HepG2 (cell line): ENCODE data around the gene CDC42EP5. TPM values are rescaled to one million over a fixed set of nuclear protein-coding genes. Genes with fewer than 3 reads are reported as not detected.

Source experiments
- CAMTA2 ChIP-seq: sonication (generic); formaldehyde crosslinking; IDR thresholded peaks from 2 replicates; pipeline ENCODE4 v1.4.0; 2020; ENCODE audit warnings: mild to moderate bottlenecking, missing genetic modification reagents, borderline replicate concordance
- CERS6 ChIP-seq: sonication (generic); formaldehyde crosslinking; IDR thresholded peaks from 2 replicates; pipeline ENCODE4 v1.5.0; 2020; ENCODE audit warnings: missing genetic modification reagents
- E2F2 ChIP-seq: sonication (generic); formaldehyde crosslinking; IDR thresholded peaks from 2 replicates; pipeline ENCODE4 v1.4.0; 2020; ENCODE audit warnings: missing genetic modification reagents, borderline replicate concordance
- FOXP1 ChIP-seq, 2 experiments: fragments of 450-650 bp in 1 of 2; IDR thresholded peaks; 2 replicates each; pipeline ENCODE4 v1.6.1; 2017 to 2018; ENCODE audit warnings: antibody characterized with exemption in 1 of 2
- GABPA ChIP-seq, 2 experiments: IDR thresholded peaks; 2 replicates each; pipeline ENCODE4 v1.6.1; 2011 to 2016; ENCODE audit warnings: low read depth in 2 of 2, low read length in 1 of 2, missing biosample characterization in 1 of 2, missing genetic modification characterization in 1 of 2
- GABPB1 ChIP-seq: IDR thresholded peaks from 2 replicates; pipeline ENCODE4 v1.6.1; 2016; ENCODE audit warnings: mild to moderate bottlenecking, missing genetic modification reagents, moderate library complexity, missing compliant biosample characterization
- GMEB2 ChIP-seq: IDR thresholded peaks from 2 replicates; pipeline ENCODE4 v1.6.1; 2016; ENCODE audit warnings: missing biosample characterization, missing genetic modification reagents, low read depth
- HOXA3 ChIP-seq: sonication (generic); formaldehyde crosslinking; IDR thresholded peaks from 2 replicates; pipeline ENCODE4 v1.5.0; 2020; ENCODE audit warnings: missing genetic modification reagents
- MAFF ChIP-seq: IDR thresholded peaks from 2 replicates; pipeline ENCODE4 v1.6.1; 2011; ENCODE audit warnings: low read depth, low read length, improper control_type of control experiment
- MXD1 ChIP-seq: sonication (generic); formaldehyde crosslinking; IDR thresholded peaks from 2 replicates; pipeline ENCODE4 v1.4.0; 2020; ENCODE audit warnings: mild to moderate bottlenecking, missing genetic modification reagents
- PAX8 ChIP-seq: sonication (generic); formaldehyde crosslinking; IDR thresholded peaks from 2 replicates; pipeline ENCODE4 v1.8.0; 2022; ENCODE audit warnings: mild to moderate bottlenecking, missing genetic modification reagents, borderline replicate concordance
- RNF2 ChIP-seq: fragments of 450-650 bp; conservative IDR thresholded peaks from 2 replicates; pipeline ENCODE4 v1.6.1; 2016; ENCODE audit warnings: low read depth
- SOX6 ChIP-seq, 2 experiments: fragments of 450-650 bp in 1 of 2; sonication (generic) in 1 of 2; formaldehyde crosslinking in 1 of 2; IDR thresholded peaks; 2 replicates each; pipeline versions ENCODE4 v1.4.0 to v1.6.1; 2017 to 2020; ENCODE audit warnings: antibody characterized with exemption in 1 of 2, mild to moderate bottlenecking in 1 of 2, missing genetic modification reagents in 1 of 2
- TCF12 ChIP-seq, 2 experiments: fragments of 450-650 bp in 1 of 2; sonication (generic) in 1 of 2; formaldehyde crosslinking in 1 of 2; IDR thresholded peaks; 2 replicates each; pipeline versions ENCODE4 v1.6.1 to v1.8.0; 2017 to 2022; ENCODE audit warnings: antibody characterized with exemption in 1 of 2, mild to moderate bottlenecking in 1 of 2, missing genetic modification reagents in 1 of 2, moderate library complexity in 1 of 2
- ZBTB1 ChIP-seq: sonication (generic); formaldehyde crosslinking; IDR thresholded peaks from 2 replicates; pipeline ENCODE4 v1.4.0; 2020; ENCODE audit warnings: missing genetic modification reagents, borderline replicate concordance
- ZC3H13 ChIP-seq: sonication (generic); formaldehyde crosslinking; IDR thresholded peaks from 2 replicates; pipeline ENCODE4 v1.8.1; 2023; ENCODE audit warnings: mild to moderate bottlenecking, missing genetic modification reagents, moderate library complexity
- ZFY ChIP-seq: sonication (generic); formaldehyde crosslinking; IDR thresholded peaks from 2 replicates; pipeline ENCODE4 v1.4.0; 2020; ENCODE audit warnings: missing genetic modification reagents
- ZIK1 ChIP-seq: sonication (generic); formaldehyde crosslinking; IDR thresholded peaks from 2 replicates; pipeline ENCODE4 v1.5.0; 2020; ENCODE audit warnings: mild to moderate bottlenecking, low read depth, missing genetic modification reagents, borderline replicate concordance
- ZNF350 ChIP-seq: sonication (generic); formaldehyde crosslinking; IDR thresholded peaks from 2 replicates; pipeline ENCODE4 v1.4.0; 2020; ENCODE audit warnings: mild to moderate bottlenecking, low read depth, missing genetic modification reagents, borderline replicate concordance
- ZNF414 ChIP-seq: sonication (generic); formaldehyde crosslinking; IDR thresholded peaks from 2 replicates; pipeline ENCODE4 v1.5.0; 2020; ENCODE audit warnings: missing genetic modification reagents
- ZNF740 ChIP-seq: sonication (generic); formaldehyde crosslinking; IDR thresholded peaks from 2 replicates; pipeline ENCODE4 v1.4.0; 2020; ENCODE audit warnings: missing genetic modification reagents
- ZNF761 ChIP-seq: sonication (generic); formaldehyde crosslinking; conservative IDR thresholded peaks from 2 replicates; pipeline ENCODE4 v1.4.0; 2020; ENCODE audit warnings: mild to moderate bottlenecking, missing genetic modification reagents
- polyA plus RNA-seq, 8 experiments: library from polyadenylated mRNA; depleted of rRNA in 3 of 8; stranded (reverse) in 7 of 8; unstranded in 1 of 8; fragments of >200 nt; fragmentation: Illumina TruSeq in 4 of 8; extraction: Trizol in 4 of 8; gene quantifications; 2 replicates each; pipeline versions ENCODE4 v1.2.1 to v1.2.3, GENCODE V29; 2011 to 2016; ENCODE audit warnings: low read depth in 4 of 8, missing spikeins in 1 of 8, mixed read lengths in 1 of 8; ENCODE audit not compliant: insufficient read depth in 1 of 8
- total RNA-seq, 5 experiments: library from RNA; depleted of rRNA; stranded (reverse); fragments of >200 nt; fragmentation: Illumina TruSeq; extraction: Trizol; gene quantifications; 2 replicates each; pipeline ENCODE4 v1.2.3, GENCODE V29; 2016; ENCODE audit warnings: low read depth in 1 of 5

The CDC42EP5 gene
- total and polyA plus RNA-seq, 2 of the 13 experiments (the other 11 are each of a cell fraction or from before 2014, with no cell fraction given) = 0.41 to 1.6 TPM

- peak; percentile 79 for TF ChIP-seq ZFY (CRISPR knock-in tag)
- TF ChIP-seq MXD1 (CRISPR knock-in tag) = peak; percentile 71; the same call in 1 of the 2 replicates
- no peak for TF ChIP-seq ZBTB1
- peak; percentile 86 for TF ChIP-seq ZNF414 (CRISPR knock-in tag)
- peak; percentile 24 for TF ChIP-seq CAMTA2 (CRISPR knock-in tag)
- peak; percentile 61 for TF ChIP-seq RNF2
- peak; percentile 76 for TF ChIP-seq GABPB1 (CRISPR knock-in tag)
- no peak for TF ChIP-seq ZNF761 (CRISPR knock-in tag)
- no peak for TF ChIP-seq TCF12 (IDR thresholded peaks at IDR 0.05)
- TF ChIP-seq TCF12 (CRISPR knock-in tag; IDR thresholded peaks at IDR 0.05) = peak; percentile 8; the same call in 1 of the 2 replicates
- peak; percentile 61; the same call in 1 of the 2 replicates for TF ChIP-seq ZC3H13 (CRISPR knock-in tag)
- TF ChIP-seq ZIK1 = peak; percentile 36; the same call in 1 of the 2 replicates
- TF ChIP-seq GMEB2 = no peak
- TF ChIP-seq MAFF = no peak
- TF ChIP-seq FOXP1 (IDR thresholded peaks at IDR 0.05) = no peak
- no peak for TF ChIP-seq FOXP1 (CRISPR knock-in tag; IDR thresholded peaks at IDR 0.05)
- peak; percentile 30; the same call in 1 of the 2 replicates for TF ChIP-seq PAX8 (CRISPR knock-in tag)
- TF ChIP-seq CERS6 (CRISPR knock-in tag) = 0 out of 2 replicates have a peak, but pooled peaks have one; percentile 74
- TF ChIP-seq SOX6 (IDR thresholded peaks at IDR 0.05) = no peak
- peak; percentile 30; the same call in 1 of the 2 replicates for TF ChIP-seq SOX6 (CRISPR knock-in tag; IDR thresholded peaks at IDR 0.05)
- peak; percentile 12; the same call in 1 of the 2 replicates for TF ChIP-seq ZNF350 (CRISPR knock-in tag)
- TF ChIP-seq GABPA (IDR thresholded peaks at IDR 0.05; ENCODE audit: low read depth, low read length) = 0 out of 2 replicates have a peak, but pooled peaks have one; percentile 32
- TF ChIP-seq GABPA (CRISPR knock-in tag; IDR thresholded peaks at IDR 0.05; ENCODE audit: low read depth) = no peak
- peak; percentile 21; the same call in 1 of the 2 replicates for TF ChIP-seq HOXA3 (CRISPR knock-in tag)
- TF ChIP-seq ZNF740 = peak; percentile 39; the same call in 1 of the 2 replicates
- TF ChIP-seq E2F2 = no peak
These were observed 10.2 kb downstream of the CDC42EP5 start (continued) for GRCh38 chr19:54462655-54463530.
